ENCODE measurements around the gene FILIP1L.

GRCh38 chr3:100154171-100154570 lies 39.9 kb upstream of the FILIP1L start:
- no peak for TF ChIP-seq REST (IDR thresholded peaks at IDR 0.05; ENCODE audit: insufficient read depth in 1 of 2, low read depth in 2 of 2, low read length in 2 of 2)
- no peak for TF ChIP-seq TAF1 (IDR thresholded peaks at IDR 0.05; ENCODE audit: borderline replicate concordance, insufficient read depth, low read length)
- TF ChIP-seq POLR2AphosphoS5 (IDR thresholded peaks at IDR 0.05; ENCODE audit: low read depth, low read length): no peak
- no peak for TF ChIP-seq FOXP2 (optimal IDR thresholded peaks at IDR 0.05; ENCODE audit: borderline replicate concordance, extremely low read depth, extremely low read length, insufficient read depth)
- no peak for TF ChIP-seq SIN3A (IDR thresholded peaks at IDR 0.05; ENCODE audit: borderline replicate concordance, insufficient read depth, low read length)
